COLO668 (cell line): ENCODE measurements around the gene PLXNA3.
A peak's percentile ranks its signal among the peaks of the same experiment; 100 is the strongest.

Experiments used
- DNase-seq: peaks from one replicate; lab custom pipeline; 2025; ENCODE audit not compliant: unreplicated experiment; lab: John Stamatoyannopoulos, UW

Gene PLXNA3

GRCh38 chrX:154525606-154526490, 67.8 kb downstream of the PLXNA3 start:
- no peak for DNase-seq

- peak; percentile 75 for DNase-seq
Measured at GRCh38 chrX:154526901-154527675, 69.0 kb downstream of the PLXNA3 start.
